Prostate gland (tissue), 2 donors: ENCODE results near the gene NNAT. TPM values are rescaled to one million over a fixed set of nuclear protein-coding genes. Genes with fewer than 3 reads are reported as not detected.

Source experiments
- DNase-seq: peaks from one replicate; pipeline ENCODE4 v3.0.0-alpha.2; 2019; ENCODE audit warnings: low spot score
- H3K27ac ChIP-seq, 2 donors: fragments of 200-600 bp; sonication (generic); 2 replicates each; pipeline ENCODE4 v1.5.1; 2017 to 2019
- H3K27me3 ChIP-seq: fragments of 200-600 bp; sonication (generic); replicated peaks from 2 replicates; pipeline ENCODE4 v1.5.1; 2019; ENCODE audit not compliant: insufficient read depth
- H3K36me3 ChIP-seq, 2 donors: fragments of 200-600 bp; sonication (generic); 1 replicate in 1 of 2; 2 replicates in 1 of 2; pipeline versions ENCODE4 v1.5.1 to v1.8.1; 2017 to 2019
- H3K4me1 ChIP-seq: fragments of 200-600 bp; sonication (generic); replicated peaks from 2 replicates; pipeline ENCODE4 v1.5.1; 2019
- H3K4me3 ChIP-seq, 2 donors: fragments of 200-600 bp; sonication (generic); 2 replicates each; pipeline ENCODE4 v1.5.1; 2017 to 2019
- H3K9me3 ChIP-seq: fragments of 200-600 bp; sonication (generic); 2 replicates; pipeline ENCODE4 v1.5.1; 2017
- POLR2A ChIP-seq: fragments of 450-650 bp; IDR thresholded peaks from one replicate; pipeline ENCODE4 v1.6.1; 2016; ENCODE audit warnings: antibody characterized with exemption, mild to moderate bottlenecking
- POLR2AphosphoS5 ChIP-seq: sonication (generic); formaldehyde crosslinking; IDR thresholded peaks from one replicate; pipeline ENCODE4 v1.6.1; 2017; ENCODE audit warnings: antibody characterized with exemption
- WGBS: methylation state at CpG from one replicate; pipeline ENCODE4 v1.1.5; 2018; 5-methylcytosine and 5-hydroxymethylcytosine counted together
- intact Hi-C: fragments of 100-400 bp; cut with DNase I; formaldehyde crosslinking; loops from one replicate; pipeline ENCODE4 v1.14.2; 2022
- total RNA-seq, 2 donors: library from RNA; depleted of rRNA; stranded (reverse); fragments of >200 nt; gene quantifications; one replicate each; pipeline ENCODE4 v1.1.0, GENCODE V29; 2016
- TF ChIP-seq, protein P1 (sequence below), 4 experiments: fragments of 200-600 bp in 2 of 4; fragments of 450-650 bp in 2 of 4; sonication (generic) in 2 of 4; IDR thresholded peaks; 1 replicate in 3 of 4; 2 replicates in 1 of 4; pipeline ENCODE4 v1.5.1; 2016 to 2019; ENCODE audit warnings: antibody characterized with exemption in 4 of 4, mild to moderate bottlenecking in 2 of 4, moderate library complexity in 2 of 4

NNAT gene
- total RNA-seq, 2 donors from 2014 or later: 0.41 to 4.3 TPM

DNA sequence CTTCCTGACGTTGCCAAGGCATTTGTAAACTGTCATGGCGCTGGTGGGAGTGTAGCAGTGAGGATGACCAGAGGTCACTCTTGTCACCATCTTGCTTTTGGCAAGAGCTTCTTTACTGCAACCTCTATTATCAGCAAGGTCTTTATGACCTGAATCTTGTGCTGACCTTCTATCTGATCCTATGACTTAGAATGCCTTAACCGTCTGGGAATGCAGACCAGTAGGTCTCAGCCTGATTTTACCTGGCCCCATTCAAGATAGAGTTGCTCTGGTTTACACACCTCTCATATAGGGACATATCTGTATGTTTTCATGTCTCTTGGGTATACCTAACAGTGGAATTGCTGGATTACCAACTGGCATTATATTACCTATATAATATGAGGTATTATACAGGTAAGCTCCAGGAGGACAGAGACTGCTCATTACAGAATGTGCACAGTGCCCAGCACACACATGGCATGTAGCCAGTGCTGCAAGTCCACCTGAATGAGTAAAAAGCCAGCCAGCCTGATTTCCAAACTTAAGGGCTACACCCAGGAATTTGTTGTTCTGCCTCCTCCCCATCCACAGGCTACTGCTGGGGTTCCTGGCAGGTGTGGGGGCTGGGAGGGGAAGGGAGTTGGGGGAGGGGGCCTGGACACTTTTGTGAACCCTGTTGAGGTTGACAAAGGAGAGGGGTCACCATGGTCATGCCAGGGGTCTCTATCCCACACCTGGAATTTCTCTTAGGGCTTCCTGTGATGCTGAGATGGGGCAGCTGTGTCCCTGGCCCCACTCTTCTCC, 41.8 kb downstream of the NNAT start:
- no peaks in the 10 kb centered on the region for H3K36me3 ChIP-seq
- no peak overlapping the region for H3K4me3 ChIP-seq
- no peaks in the 10 kb centered on the region for H3K4me1 ChIP-seq
- 75% methylated on average over 3 of the region's 3 CpGs for WGBS
- TF ChIP-seq POLR2A (no peak), POLR2AphosphoS5 (no peak)
- TF ChIP-seq, protein P1, sequence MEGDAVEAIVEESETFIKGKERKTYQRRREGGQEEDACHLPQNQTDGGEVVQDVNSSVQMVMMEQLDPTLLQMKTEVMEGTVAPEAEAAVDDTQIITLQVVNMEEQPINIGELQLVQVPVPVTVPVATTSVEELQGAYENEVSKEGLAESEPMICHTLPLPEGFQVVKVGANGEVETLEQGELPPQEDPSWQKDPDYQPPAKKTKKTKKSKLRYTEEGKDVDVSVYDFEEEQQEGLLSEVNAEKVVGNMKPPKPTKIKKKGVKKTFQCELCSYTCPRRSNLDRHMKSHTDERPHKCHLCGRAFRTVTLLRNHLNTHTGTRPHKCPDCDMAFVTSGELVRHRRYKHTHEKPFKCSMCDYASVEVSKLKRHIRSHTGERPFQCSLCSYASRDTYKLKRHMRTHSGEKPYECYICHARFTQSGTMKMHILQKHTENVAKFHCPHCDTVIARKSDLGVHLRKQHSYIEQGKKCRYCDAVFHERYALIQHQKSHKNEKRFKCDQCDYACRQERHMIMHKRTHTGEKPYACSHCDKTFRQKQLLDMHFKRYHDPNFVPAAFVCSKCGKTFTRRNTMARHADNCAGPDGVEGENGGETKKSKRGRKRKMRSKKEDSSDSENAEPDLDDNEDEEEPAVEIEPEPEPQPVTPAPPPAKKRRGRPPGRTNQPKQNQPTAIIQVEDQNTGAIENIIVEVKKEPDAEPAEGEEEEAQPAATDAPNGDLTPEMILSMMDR (IDR thresholded peaks at IDR 0.05): no peak
- H3K27ac ChIP-seq: no peak overlapping the region
- DNase-seq: no peak
- peaks cover 3% of the 10 kb centered on the region for H3K27me3 ChIP-seq
- intact Hi-C loops: loop anchor here (5.0 to 10.0 kb wide), 2 partner anchors 659 to 762 kb away; no protein-coding TSS in a partner anchor
- H3K9me3 ChIP-seq: no peaks in the 10 kb centered on the region

DNA sequence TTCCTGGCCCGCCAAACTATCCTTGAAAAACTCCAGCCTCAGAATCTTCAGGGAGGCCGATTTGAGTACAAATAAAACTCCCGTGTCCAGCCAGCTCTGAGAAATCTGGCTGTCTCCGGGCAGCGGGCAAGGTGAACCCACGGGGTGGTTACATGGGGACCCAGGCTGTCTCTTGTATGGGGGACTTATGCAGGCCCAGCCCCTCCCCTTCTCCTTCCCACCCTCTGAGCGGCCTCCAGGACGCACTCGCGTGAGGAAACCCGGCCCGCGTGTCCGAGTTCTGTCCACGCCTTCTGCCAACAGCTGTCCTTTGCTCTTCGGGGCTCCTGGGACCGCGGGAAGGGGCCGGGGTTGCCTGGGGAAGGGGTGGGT, 43.0 kb downstream of the NNAT start:
- H3K27ac ChIP-seq: no peak overlapping the region
- H3K27me3 ChIP-seq: peaks cover 3% of the 10 kb centered on the region
- H3K4me1 ChIP-seq: no peaks in the 10 kb centered on the region
- H3K9me3 ChIP-seq: no peaks in the 10 kb centered on the region
- no peaks in the 10 kb centered on the region for H3K36me3 ChIP-seq
- TF ChIP-seq POLR2A (no peak), POLR2AphosphoS5 (no peak)
- TF ChIP-seq, protein P1 (IDR thresholded peaks at IDR 0.05): no peak
- no peak overlapping the region for H3K4me3 ChIP-seq
- 30% methylated on average over 19 of the region's 19 CpGs for WGBS
- intact Hi-C loops: loop anchor here (5.0 to 10.0 kb wide), 2 partner anchors 658 to 761 kb away; no protein-coding TSS in a partner anchor
- DNase-seq: no peak

DNA sequence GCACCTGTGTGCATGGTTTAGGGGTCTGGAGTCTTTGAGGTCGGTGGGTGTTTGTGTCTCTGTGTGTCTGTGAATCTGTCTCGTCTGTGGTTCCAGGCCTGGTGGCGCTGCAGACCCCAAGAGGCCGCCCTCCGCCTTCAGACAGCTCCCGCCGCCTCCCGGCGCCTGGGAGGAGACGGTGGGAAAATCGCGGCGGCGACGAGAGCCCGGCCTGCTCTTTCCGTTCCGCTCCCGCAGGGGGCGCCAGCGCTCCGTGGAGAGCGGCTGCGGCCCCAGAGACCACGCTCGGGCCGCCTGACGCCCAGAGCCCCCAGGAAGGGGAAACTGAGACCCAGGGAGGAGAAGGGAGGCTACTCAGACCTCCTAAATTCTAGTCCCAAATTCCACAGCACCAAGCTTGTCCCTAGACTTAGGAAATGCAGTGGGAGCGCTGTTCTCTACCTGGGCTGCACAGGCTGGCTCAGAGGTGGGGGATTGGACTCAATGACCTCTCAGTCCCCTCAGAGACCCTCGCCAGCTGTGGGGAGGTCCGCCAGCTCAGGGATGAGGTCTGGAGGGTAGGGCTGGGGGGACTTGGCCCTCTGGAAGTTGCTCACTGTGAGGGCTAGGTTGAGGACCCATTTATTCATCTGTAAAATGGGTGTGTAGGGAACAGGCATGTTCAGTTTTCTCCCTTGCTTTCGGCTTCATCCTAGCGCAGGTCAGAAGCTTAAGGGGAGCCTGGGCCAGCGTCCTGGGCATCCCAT, 43.5 kb downstream of the NNAT start:
- no peaks in the 10 kb centered on the region for H3K36me3 ChIP-seq
- H3K9me3 ChIP-seq: no peaks in the 10 kb centered on the region
- H3K4me3 ChIP-seq: no peak overlapping the region
- TF ChIP-seq, protein P1 (IDR thresholded peaks at IDR 0.05): peak; percentile 75 to 89 (median 82)
- no peak for TF ChIP-seq POLR2AphosphoS5
- no peak for TF ChIP-seq POLR2A
- no peak overlapping the region for H3K27ac ChIP-seq
- intact Hi-C loops: loop anchor here (5.0 to 10.0 kb wide), 3 partner anchors 428 to 760 kb away; no protein-coding TSS in a partner anchor
- no peaks in the 10 kb centered on the region for H3K4me1 ChIP-seq
- DNase-seq: no peak
- 18% methylated on average over 26 of the region's 34 CpGs for WGBS
- H3K27me3 ChIP-seq: peaks cover 3% of the 10 kb centered on the region

DNA sequence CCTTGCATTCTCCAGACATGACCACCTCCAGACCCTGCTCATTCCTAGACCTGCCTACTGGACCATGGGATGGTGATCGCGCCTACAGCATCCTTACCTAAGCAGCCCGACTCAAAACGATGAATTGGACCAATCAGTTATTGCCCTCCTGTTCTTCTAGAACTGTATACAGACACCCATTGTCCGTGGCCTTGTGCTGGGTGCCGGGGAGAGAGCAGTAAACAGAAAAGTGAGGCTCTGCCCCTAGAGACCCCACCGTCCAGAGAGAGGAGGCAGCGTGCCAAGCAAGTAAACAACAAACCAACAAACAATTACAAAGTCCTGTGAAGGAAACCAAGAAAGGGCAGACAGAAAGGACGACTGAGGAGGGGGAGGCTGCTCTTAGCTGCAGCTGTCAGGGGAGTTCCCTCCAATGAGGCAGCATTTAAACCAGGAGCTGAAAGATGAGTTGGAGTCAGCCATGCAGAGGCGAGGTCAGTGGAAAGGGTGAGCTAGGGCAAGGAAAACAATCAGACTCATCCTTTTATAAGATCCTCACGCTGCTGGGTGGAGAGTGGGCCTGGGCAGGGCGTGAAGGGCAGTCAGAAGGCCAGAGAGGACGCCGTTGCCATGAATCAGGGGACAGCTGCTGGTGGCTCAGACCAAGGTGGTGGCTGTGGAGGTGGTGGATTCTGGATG, 44.2 kb downstream of the NNAT start:
- TF ChIP-seq POLR2AphosphoS5 (no peak), POLR2A (no peak)
- TF ChIP-seq, protein P1 (IDR thresholded peaks at IDR 0.05): no peak
- 76% methylated on average over 14 of the region's 14 CpGs for WGBS
- Histone ChIP-seq H3K4me1 (no peaks in the 10 kb centered on the region), H3K27ac (no peak overlapping the region), H3K27me3 (peaks cover 3% of the 10 kb centered on the region), H3K9me3 (no peaks in the 10 kb centered on the region), H3K4me3 (no peak overlapping the region), H3K36me3 (no peaks in the 10 kb centered on the region)
- DNase-seq: no peak
- intact Hi-C loops: loop anchor here (5.0 to 10.0 kb wide), 2 partner anchors 427 to 760 kb away; no protein-coding TSS in a partner anchor
